Pancreas (tissue), 10 donors: ENCODE measurements around the gene CKS1B. TPM values are rescaled to one million over a fixed set of nuclear protein-coding genes. Genes with fewer than 3 reads are reported as not detected.
A peak's percentile ranks its signal among the peaks of the same experiment; 100 is the strongest.

Source experiments
- ATAC-seq, 4 donors: fragments of 200-7000 bp; cut with Tn5 transposase; one replicate each; pipeline versions ENCODE4 v1.8.0 to v1.9.1; 2020; ENCODE audit warnings: mild to moderate bottlenecking in 4 of 4, moderate library complexity in 4 of 4
- DNase-seq, 6 donors: peaks; one replicate each; pipeline ENCODE4 v3.0.0-alpha.2; 2020
- FAIRE-seq: peaks from 2 replicates; lab custom pipeline; 2012; peaks lifted over from hg19 to GRCh38; lab: Jason Lieb, UNC
- H3K27ac ChIP-seq, 4 donors: fragments of 200-600 bp; sonication (generic); 1 replicate in 3 of 4; 2 replicates in 1 of 4; pipeline versions ENCODE4 v1.5.0 to v1.8.0; 2020
- H3K27me3 ChIP-seq, 4 donors: fragments of 200-600 bp; one replicate each; pipeline ENCODE4 v1.8.0; 2021
- H3K36me3 ChIP-seq, 3 donors: fragments of 200-600 bp; sonication (generic) in 1 of 3; one replicate each; pipeline versions ENCODE4 v1.5.0 to v1.8.0; 2020 to 2021
- H3K4me1 ChIP-seq, 3 donors: fragments of 200-600 bp; one replicate each; pipeline ENCODE4 v1.8.0; 2021
- H3K4me3 ChIP-seq, 4 donors: fragments of 200-600 bp; sonication (generic) in 2 of 4; one replicate each; pipeline versions ENCODE4 v1.5.0 to v1.8.0; 2020 to 2021
- H3K9me3 ChIP-seq, 4 donors: fragments of 200-600 bp; one replicate each; pipeline ENCODE4 v1.8.0; 2021
- CTCF ChIP-seq, 4 donors: fragments of 200-600 bp; sonication (generic) in 3 of 4; IDR thresholded peaks; one replicate each; pipeline versions ENCODE4 v1.5.0 to v1.8.0; 2021; ENCODE audit warnings: antibody characterized with exemption in 4 of 4
- WGBS, 2 donors: extraction: QIAGEN DNeasy Blood & Tissue Kit; methylation state at CpG; one replicate each; pipeline ENCODE4 v1.1.7; 2013; 5-methylcytosine and 5-hydroxymethylcytosine counted together
- intact Hi-C, 3 donors: fragments of 100-400 bp; cut with DNase I; formaldehyde crosslinking; loops; one replicate each; pipeline versions ENCODE4 v1.11.1 to v1.14.2; 2022
- microRNA-seq, 2 donors: library from miRNA; unstranded; fragments of <30 nt; microRNA quantifications; one replicate each; pipeline versions ENCODE4 to v1.1.0, GENCODE V29; 2019 to 2020
- polyA plus RNA-seq, 2 donors: library from polyadenylated mRNA; stranded (reverse); fragments of 200-250 nt; gene quantifications; one replicate each; pipeline ENCODE4 v1.2.3, GENCODE V29; 2013
- total RNA-seq, 6 donors: library from RNA; stranded (reverse); fragmentation: NEBNext Ultra II Directional in 4 of 6; extraction: Animal tissue kit (Norgen Biotek cat#: 25700) in 4 of 6; gene quantifications; one replicate each; pipeline versions ENCODE4 v1.2.1 to v1.2.4, GENCODE V29; 2021 to 2023
- donor health status: healthy with polysubstance abuse.
- donor health status: DM: no; HTN: no; CAD: no; lungs with moderate emphysema.
- donor health status: DM: no; HTN: no; CAD: no.
- donor health status: control.
- donor health status: control.
- donor health status: Bipolar disorder and iron deficiency.
- donor health status: DM: yes; HTN: yes; CAD: no.
- donor health status: DM: no; HTN: no; CAD: no.
- donor health status: DM: no; HTN: no; CAD: no.
- donor health status: DM: yes; HTN: yes; CAD: no.

Gene CKS1B
- total and polyA plus RNA-seq, 8 donors = 6.7 to 19.5 (median 10.2) TPM

DNA sequence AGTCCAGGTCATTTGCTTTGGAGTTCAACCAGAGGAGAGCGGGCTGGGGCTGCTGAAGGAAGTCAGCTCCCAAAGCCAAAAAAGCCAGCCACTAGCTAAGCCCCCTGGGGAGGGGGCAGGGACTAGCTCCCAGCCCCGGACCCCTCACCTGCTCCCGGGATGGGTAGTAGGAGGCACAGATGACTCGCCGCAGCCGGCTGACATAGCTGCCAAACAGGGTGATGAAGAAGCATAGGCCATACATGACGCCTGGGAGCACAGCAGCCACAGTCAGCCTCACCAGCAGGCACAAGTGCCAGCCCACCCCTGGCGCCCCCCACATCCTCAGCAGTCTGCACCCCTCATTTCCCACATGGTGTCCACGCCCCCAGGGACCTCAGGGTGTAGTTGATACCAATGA, 51.7 kb downstream of the CKS1B start:
- no peak for ATAC-seq
- H3K27me3 ChIP-seq = no peaks in the 10 kb centered on the region
- WGBS, 2 donors = 63% methylated on average over 9 of the region's 9 CpGs
- DNase-seq = no peak
- no peak for FAIRE-seq
- intact Hi-C loops = no loop called here
- H3K36me3 ChIP-seq = no peaks in the 10 kb centered on the region
- no peak overlapping the region for H3K4me3 ChIP-seq
- no peaks in the 10 kb centered on the region for H3K4me1 ChIP-seq
- H3K9me3 ChIP-seq = no peaks in the 10 kb centered on the region
- H3K27ac ChIP-seq = no peak overlapping the region
- TF ChIP-seq CTCF (IDR thresholded peaks at IDR 0.05) = no peak

DNA sequence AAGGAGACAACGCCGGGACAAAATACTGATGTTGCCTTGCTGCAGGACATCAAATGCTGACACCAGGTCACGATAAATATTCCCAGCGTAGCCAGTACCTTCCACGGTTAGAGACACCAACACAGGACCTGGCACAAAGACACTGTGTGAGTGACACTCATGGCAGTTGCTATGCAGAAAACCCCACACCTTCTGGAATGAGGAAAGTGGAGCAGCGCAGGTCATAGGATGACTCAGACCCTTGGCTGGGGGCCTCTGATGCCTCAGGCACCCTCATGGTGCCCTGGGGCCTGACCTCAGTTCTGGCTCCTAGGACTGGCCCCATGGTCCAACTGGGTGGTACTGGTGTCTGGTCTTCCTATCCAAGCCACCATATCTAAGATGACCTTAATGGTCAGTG, 52.1 kb downstream of the CKS1B start:
- intact Hi-C loops = no loop called here
- ATAC-seq (peak in 1 of 4 donors; percentile 45), DNase-seq (no peak), FAIRE-seq (no peak)
- Histone ChIP-seq H3K9me3 (no peaks in the 10 kb centered on the region), H3K27ac (no peak overlapping the region), H3K36me3 (no peaks in the 10 kb centered on the region), H3K27me3 (no peaks in the 10 kb centered on the region), H3K4me3 (no peak overlapping the region), H3K4me1 (no peaks in the 10 kb centered on the region)
- no peak for TF ChIP-seq CTCF (IDR thresholded peaks at IDR 0.05)
- WGBS, 2 donors = 81 to 82% methylated on average over 6 of the region's 6 CpGs

Small RNA genes within 50 kb of the gene (microRNA-seq; reads per million reads assigned to microRNA genes)
- gene MIR4258 = 0 to 0.29 reads per million in 2 donors

Other genes with a start within 250 kb of the CKS1B start
- 1 to 10 TPM in 1 of 6 donors, under 1 TPM in 5; 0.23 to 1.0 (median 0.36) TPM for gene KCNN3, start 104.4 kb upstream of the CKS1B start, total RNA-seq
- under 1 TPM; 0.11 to 0.35 TPM for gene KCNN3, start 104.4 kb upstream of the CKS1B start, polyA plus RNA-seq
- gene PMVK, start 38.0 kb upstream of the CKS1B start, total RNA-seq = 10 to 100 TPM; 12.4 to 23.3 (median 16.8) TPM
- 10 to 100 TPM; 15.9 to 32.4 TPM for gene PMVK, start 38.0 kb upstream of the CKS1B start, polyA plus RNA-seq
- gene PBXIP1, start 18.6 kb upstream of the CKS1B start, total RNA-seq = 10 to 100 TPM; 15.6 to 53.1 (median 24.9) TPM
- 10 to 100 TPM; 29.5 to 45.4 TPM for gene PBXIP1, start 18.6 kb upstream of the CKS1B start, polyA plus RNA-seq
- gene PYGO2, start 12.9 kb upstream of the CKS1B start, total RNA-seq = 10 to 100 TPM in 3 of 6 donors, 1 to 10 TPM in 3; 8.1 to 18.3 (median 9.9) TPM
- 10 to 100 TPM; 13.3 to 19.5 TPM for gene PYGO2, start 12.9 kb upstream of the CKS1B start, polyA plus RNA-seq
- gene SHC1, start 3.9 kb upstream of the CKS1B start, total RNA-seq = 10 to 100 TPM; 32.3 to 53.4 (median 40.7) TPM
- 10 to 100 TPM; 37.4 to 47.6 TPM for gene SHC1, start 3.9 kb upstream of the CKS1B start, polyA plus RNA-seq
- 10 to 100 TPM in 4 of 6 donors, 1 to 10 TPM in 2; 8.3 to 14.1 (median 11.9) TPM for gene FLAD1, start 8.7 kb downstream of the CKS1B start, total RNA-seq
- gene FLAD1, start 8.7 kb downstream of the CKS1B start, polyA plus RNA-seq = 10 to 100 TPM; 22.6 to 28.6 TPM
- gene LENEP, start 18.9 kb downstream of the CKS1B start, total RNA-seq = under 1 TPM in 1 of 6 donors, not detected in 5; 0.29 TPM
- not detected for gene LENEP, start 18.9 kb downstream of the CKS1B start, polyA plus RNA-seq
- 10 to 100 TPM; 24.5 to 38.4 (median 37.2) TPM for gene ZBTB7B, start 28.1 kb downstream of the CKS1B start, total RNA-seq
- 10 to 100 TPM; 19.8 to 31.8 TPM for gene ZBTB7B, start 28.1 kb downstream of the CKS1B start, polyA plus RNA-seq
- under 1 TPM; 0.12 to 0.94 (median 0.22) TPM for gene DCST2, start 59.1 kb downstream of the CKS1B start, total RNA-seq
- 1 to 10 TPM; 3.9 to 5.1 TPM for gene DCST2, start 59.1 kb downstream of the CKS1B start, polyA plus RNA-seq
- gene DCST1, start 59.1 kb downstream of the CKS1B start, total RNA-seq = under 1 TPM in 1 of 6 donors, not detected in 5; 0.14 TPM
- gene DCST1, start 59.1 kb downstream of the CKS1B start, polyA plus RNA-seq = not detected
- 10 to 100 TPM; 23.7 to 37.6 (median 33.2) TPM for gene ADAM15, start 76.6 kb downstream of the CKS1B start, total RNA-seq
- gene ADAM15, start 76.6 kb downstream of the CKS1B start, polyA plus RNA-seq = 100 to 1,000 TPM; 114 to 125 TPM
- 1 to 10 TPM; 2.1 to 5.6 (median 3.1) TPM for gene EFNA4, start 89.1 kb downstream of the CKS1B start, total RNA-seq
- 1 to 10 TPM; 6.0 to 6.2 TPM for gene EFNA4, start 89.1 kb downstream of the CKS1B start, polyA plus RNA-seq
- gene EFNA3, start 104.2 kb downstream of the CKS1B start, total RNA-seq = 1 to 10 TPM in 2 of 6 donors, under 1 TPM in 4; 0.52 to 1.2 (median 0.70) TPM
- under 1 TPM; 0.72 to 0.99 TPM for gene EFNA3, start 104.2 kb downstream of the CKS1B start, polyA plus RNA-seq
- 10 to 100 TPM; 19.5 to 45.9 (median 30.4) TPM for gene EFNA1, start 153.2 kb downstream of the CKS1B start, total RNA-seq
- 10 to 100 TPM; 47.9 to 91.7 TPM for gene EFNA1, start 153.2 kb downstream of the CKS1B start, polyA plus RNA-seq
- gene SLC50A1, start 161.2 kb downstream of the CKS1B start, total RNA-seq = 10 to 100 TPM; 18.7 to 33.3 (median 26.2) TPM
- gene SLC50A1, start 161.2 kb downstream of the CKS1B start, polyA plus RNA-seq = 10 to 100 TPM; 32.8 to 33.0 TPM
- gene DPM3, start 165.8 kb downstream of the CKS1B start, total RNA-seq = 10 to 100 TPM; 39.4 to 46.5 (median 42.3) TPM
- 100 to 1,000 TPM; 211 to 227 TPM for gene DPM3, start 165.8 kb downstream of the CKS1B start, polyA plus RNA-seq
- gene KRTCAP2, start 198.6 kb downstream of the CKS1B start, total RNA-seq = 100 to 1,000 TPM in 4 of 6 donors, 10 to 100 TPM in 2; 91.8 to 119 (median 102) TPM
- gene KRTCAP2, start 198.6 kb downstream of the CKS1B start, polyA plus RNA-seq = 100 to 1,000 TPM; 182 to 238 TPM
- gene TRIM46, start 199.2 kb downstream of the CKS1B start, total RNA-seq = under 1 TPM; 0.19 to 0.59 (median 0.33) TPM
- gene TRIM46, start 199.2 kb downstream of the CKS1B start, polyA plus RNA-seq = 1 to 10 TPM; 1.2 to 4.1 TPM
- 10 to 100 TPM in 5 of 6 donors, 1 to 10 TPM in 1; 9.9 to 31.1 (median 14.6) TPM for gene THBS3, start 233.2 kb downstream of the CKS1B start, total RNA-seq
- 10 to 100 TPM; 69.1 to 78.6 TPM for gene THBS3, start 233.2 kb downstream of the CKS1B start, polyA plus RNA-seq
- 10 to 100 TPM; 10.7 to 18.4 (median 15.7) TPM for gene MTX1, start 234.0 kb downstream of the CKS1B start, total RNA-seq
- gene MTX1, start 234.0 kb downstream of the CKS1B start, polyA plus RNA-seq = 10 to 100 TPM; 34.3 to 36.8 TPM